Peyer's patch (tissue), 4 donors: ENCODE data around the gene SGCA. TPM values are rescaled to one million over a fixed set of nuclear protein-coding genes. Genes with fewer than 3 reads are reported as not detected.

ENCODE experiments used
- DNase-seq, 3 donors: peaks; one replicate each; pipeline ENCODE4 v3.0.0-alpha.2; 2017 to 2019
- H3K27ac ChIP-seq, 4 donors: fragments of 200-600 bp; sonication (generic); one replicate each; pipeline ENCODE4 v1.5.1; 2016 to 2019
- H3K27me3 ChIP-seq, 2 donors: fragments of 200-600 bp; sonication (generic); one replicate each; pipeline ENCODE4 v1.5.1; 2019
- H3K36me3 ChIP-seq, 3 donors: fragments of 200-600 bp; sonication (generic); one replicate each; pipeline ENCODE4 v1.5.1; 2016 to 2019
- H3K4me1 ChIP-seq, 4 donors: fragments of 200-600 bp; sonication (generic); one replicate each; pipeline ENCODE4 v1.5.1; 2016 to 2019
- H3K4me3 ChIP-seq, 4 donors: fragments of 200-600 bp; sonication (generic); 1 replicate in 3 of 4; 2 replicates in 1 of 4; pipeline ENCODE4 v1.5.1; 2016 to 2019; ENCODE audit warnings: mild to moderate bottlenecking in 1 of 4
- H3K9me3 ChIP-seq, 4 donors: fragments of 200-600 bp; sonication (generic); one replicate each; pipeline ENCODE4 v1.5.1; 2016 to 2019; ENCODE audit warnings: mild to moderate bottlenecking in 1 of 4
- POLR2A ChIP-seq, 2 donors: fragments of 450-650 bp; IDR thresholded peaks; one replicate each; pipeline ENCODE4 v1.5.1; 2017; ENCODE audit warnings: antibody characterized with exemption in 2 of 2, mild to moderate bottlenecking in 2 of 2, moderate library complexity in 2 of 2
- total RNA-seq, 4 donors: library from RNA; depleted of rRNA; stranded (reverse); fragments of >200 nt; gene quantifications; one replicate each; pipeline ENCODE4 v1.1.0, GENCODE V29; 2016
- TF ChIP-seq, protein P1 (sequence below), 6 experiments: fragments of 450-650 bp in 4 of 6; fragments of 200-600 bp in 2 of 6; sonication (generic) in 1 of 6; IDR thresholded peaks; one replicate each; pipeline ENCODE4 v1.5.1; 2017 to 2019; ENCODE audit warnings: antibody characterized with exemption in 6 of 6, mild to moderate bottlenecking in 3 of 6, moderate library complexity in 1 of 6

Gene SGCA
- total RNA-seq, 4 donors from 2014 or later: 2.9 to 3.5 (median 3.5) TPM; not detected in 1

DNA sequence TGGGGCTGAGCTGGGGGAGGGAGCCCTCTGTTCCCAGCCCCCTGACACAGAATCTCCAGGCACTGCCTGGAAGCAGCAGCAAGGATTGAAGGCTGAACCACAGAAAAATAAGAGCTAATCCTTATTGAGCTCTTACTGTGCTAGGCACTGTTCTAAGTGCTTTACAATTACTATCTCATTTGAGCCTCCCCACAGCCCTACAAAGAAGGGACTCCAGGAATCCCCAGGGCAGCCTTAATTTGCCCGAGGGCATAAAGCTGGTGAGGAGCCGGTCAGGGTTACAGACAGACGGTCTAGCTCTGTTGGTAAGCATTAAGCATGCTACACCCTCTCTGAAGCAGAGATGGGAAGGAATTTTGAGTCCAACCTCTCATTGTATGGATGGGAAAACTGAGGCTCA is 42.9 kb upstream of the SGCA start:
- DNase-seq: no peak
- Histone ChIP-seq H3K9me3 (no peaks in the 10 kb centered on the region), H3K4me1 (peaks cover 0 to 7% (median 0%) of the 10 kb centered on the region in 4 donors), H3K36me3 (no peaks in the 10 kb centered on the region), H3K27ac (no peak overlapping the region), H3K27me3 (no peaks in the 10 kb centered on the region), H3K4me3 (no peak overlapping the region)
- TF ChIP-seq, protein P1, sequence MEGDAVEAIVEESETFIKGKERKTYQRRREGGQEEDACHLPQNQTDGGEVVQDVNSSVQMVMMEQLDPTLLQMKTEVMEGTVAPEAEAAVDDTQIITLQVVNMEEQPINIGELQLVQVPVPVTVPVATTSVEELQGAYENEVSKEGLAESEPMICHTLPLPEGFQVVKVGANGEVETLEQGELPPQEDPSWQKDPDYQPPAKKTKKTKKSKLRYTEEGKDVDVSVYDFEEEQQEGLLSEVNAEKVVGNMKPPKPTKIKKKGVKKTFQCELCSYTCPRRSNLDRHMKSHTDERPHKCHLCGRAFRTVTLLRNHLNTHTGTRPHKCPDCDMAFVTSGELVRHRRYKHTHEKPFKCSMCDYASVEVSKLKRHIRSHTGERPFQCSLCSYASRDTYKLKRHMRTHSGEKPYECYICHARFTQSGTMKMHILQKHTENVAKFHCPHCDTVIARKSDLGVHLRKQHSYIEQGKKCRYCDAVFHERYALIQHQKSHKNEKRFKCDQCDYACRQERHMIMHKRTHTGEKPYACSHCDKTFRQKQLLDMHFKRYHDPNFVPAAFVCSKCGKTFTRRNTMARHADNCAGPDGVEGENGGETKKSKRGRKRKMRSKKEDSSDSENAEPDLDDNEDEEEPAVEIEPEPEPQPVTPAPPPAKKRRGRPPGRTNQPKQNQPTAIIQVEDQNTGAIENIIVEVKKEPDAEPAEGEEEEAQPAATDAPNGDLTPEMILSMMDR (IDR thresholded peaks at IDR 0.05): no peak
- no peak for TF ChIP-seq POLR2A (IDR thresholded peaks at IDR 0.05)

- peaks cover 0 to under 1% of the 10 kb centered on the region in 2 donors for H3K27me3 ChIP-seq
- H3K4me3 ChIP-seq: no peak overlapping the region
- H3K27ac ChIP-seq: peak overlapping the region in 1 of 4 donors; percentile 52
- TF ChIP-seq, protein P1 (IDR thresholded peaks at IDR 0.05): no peak
- no peak for TF ChIP-seq POLR2A (IDR thresholded peaks at IDR 0.05)
- H3K9me3 ChIP-seq: no peaks in the 10 kb centered on the region
- H3K4me1 ChIP-seq: peaks cover 0 to 13% (median under 1%) of the 10 kb centered on the region in 4 donors
- DNase-seq: no peak
- no peaks in the 10 kb centered on the region for H3K36me3 ChIP-seq
Measured at GRCh38 chr17:50123649-50124349, 42.0 kb upstream of the SGCA start.

DNA sequence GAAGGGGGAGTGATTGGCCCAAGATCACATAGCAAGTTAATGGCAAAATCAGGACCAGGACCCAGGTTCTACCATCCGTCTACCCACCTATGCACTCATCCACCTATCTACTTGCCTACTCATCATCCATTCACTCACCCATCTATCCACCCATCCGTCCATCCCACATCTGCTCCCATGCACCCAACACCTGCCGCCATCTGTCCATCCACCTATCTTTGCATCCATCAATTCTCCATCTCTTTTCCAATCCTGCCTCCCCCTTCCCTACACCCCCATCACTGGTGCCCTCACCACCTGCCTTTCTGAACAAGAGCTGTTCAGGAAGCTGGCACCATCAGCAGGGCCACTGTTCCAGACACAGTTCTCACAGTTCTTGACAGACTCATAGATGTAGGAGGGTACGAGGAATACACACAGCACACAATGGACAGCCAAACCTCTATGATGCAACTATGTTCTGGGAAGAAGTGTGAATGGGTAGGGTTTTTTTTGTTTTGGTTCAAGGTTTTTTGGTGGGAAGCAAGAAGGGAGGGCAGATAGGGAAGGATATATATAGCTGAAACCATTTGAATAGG is 40.3 kb upstream of the SGCA start:
- Histone ChIP-seq H3K4me3 (no peak overlapping the region), H3K27ac (no peak overlapping the region), H3K27me3 (peaks cover 0 to 11% of the 10 kb centered on the region in 2 donors), H3K9me3 (no peaks in the 10 kb centered on the region), H3K36me3 (no peaks in the 10 kb centered on the region), H3K4me1 (peaks cover 0 to 30% (median 13%) of the 10 kb centered on the region in 4 donors)
- DNase-seq: no peak
- TF ChIP-seq, protein P1 (IDR thresholded peaks at IDR 0.05): no peak
- no peak for TF ChIP-seq POLR2A (IDR thresholded peaks at IDR 0.05)

- Histone ChIP-seq H3K4me3 (no peak overlapping the region), H3K27ac (no peak overlapping the region), H3K27me3 (peaks cover 0 to 11% of the 10 kb centered on the region in 2 donors), H3K36me3 (no peaks in the 10 kb centered on the region), H3K4me1 (peaks cover 0 to 31% (median 15%) of the 10 kb centered on the region in 4 donors), H3K9me3 (no peaks in the 10 kb centered on the region)
- DNase-seq: no peak
- no peak for TF ChIP-seq POLR2A (IDR thresholded peaks at IDR 0.05)
- TF ChIP-seq, protein P1 (IDR thresholded peaks at IDR 0.05): no peak
Measured at GRCh38 chr17:50127697-50128361, 38.0 kb upstream of the SGCA start.

DNA sequence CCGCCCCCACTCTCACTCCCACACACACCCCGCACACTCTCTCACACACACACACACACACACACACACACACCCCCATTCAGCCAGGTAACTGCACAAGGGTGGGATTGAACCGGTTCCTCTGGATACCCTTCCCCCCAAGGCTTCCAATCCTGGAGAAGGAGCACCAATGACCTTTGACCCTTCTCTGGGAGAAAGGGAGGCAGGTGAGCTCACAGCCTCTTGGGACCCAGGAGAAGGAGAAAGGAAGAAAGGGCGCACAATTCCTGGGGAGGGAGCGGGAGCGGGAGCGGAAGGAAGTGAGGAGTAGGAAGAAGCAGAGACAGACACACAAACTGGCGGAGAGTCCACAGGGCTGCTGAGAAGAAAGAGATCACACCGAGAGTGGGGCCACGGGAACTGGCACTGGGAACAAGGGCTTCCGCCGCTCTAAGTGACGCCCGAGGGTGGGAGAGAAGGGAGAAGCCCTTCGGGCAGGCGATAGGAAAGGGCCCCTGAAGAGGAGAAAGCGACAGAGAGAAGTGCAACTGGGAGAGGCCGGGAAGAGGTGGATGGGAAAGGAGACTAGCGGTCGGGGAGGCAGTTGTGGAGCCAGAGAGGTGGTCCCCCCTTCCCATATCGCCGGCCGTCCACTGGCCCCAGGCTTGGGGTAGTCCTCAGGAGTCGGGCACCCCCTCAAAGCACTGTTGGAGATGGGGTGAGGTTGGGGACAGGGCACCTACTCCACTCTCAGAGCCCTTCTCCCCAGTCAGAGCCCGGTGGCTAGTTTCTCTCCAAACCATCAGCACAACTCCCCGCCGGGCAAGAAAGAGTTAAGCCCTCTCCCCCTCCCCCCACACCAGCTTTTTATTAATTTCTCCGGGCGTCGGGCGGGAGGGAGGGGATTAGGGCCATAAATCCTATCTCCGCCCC is 37.1 kb upstream of the SGCA start:
- Histone ChIP-seq H3K9me3 (no peaks in the 10 kb centered on the region), H3K27me3 (peaks cover 0 to 11% of the 10 kb centered on the region in 2 donors), H3K4me3 (peak overlapping the region; percentile 28 to 62 (median 54)), H3K4me1 (peaks cover 0 to 37% (median 15%) of the 10 kb centered on the region in 4 donors), H3K36me3 (no peaks in the 10 kb centered on the region), H3K27ac (no peak overlapping the region)
- no peak for DNase-seq
- no peak for TF ChIP-seq POLR2A (IDR thresholded peaks at IDR 0.05)
- TF ChIP-seq, protein P1 (IDR thresholded peaks at IDR 0.05): no peak
